ENCODE results near the gene ZBTB7A.

The ZBTB7A gene

GRCh38 chr19:4108767-4109625, 42.3 kb upstream of the ZBTB7A start:
- Histone ChIP-seq H3K9me3 (ENCODE audit: control insufficient read depth, insufficient read depth, low read depth, low read length) (no peaks in the 10 kb centered on the region), H3K27ac (ENCODE audit: extremely low read depth, low read depth, low read length) (no peak overlapping the region), H3K4me3 (ENCODE audit: low read depth, low read length) (no peak overlapping the region), H3K36me3 (ENCODE audit: control insufficient read depth in 2 of 2, insufficient read depth in 1 of 2, low read length in 2 of 2) (peaks cover 23 to 89% of the 10 kb centered on the region in 2 experiments; a peak in 2 of 3 replicates), H3K4me1 (ENCODE audit: control insufficient read depth, insufficient read depth, low read length) (no peaks in the 10 kb centered on the region)
- TF ChIP-seq ZNF202 (tag by site-specific recombination; IDR thresholded peaks at IDR 0.05; ENCODE audit: borderline replicate concordance) = no peak
- no peak for TF ChIP-seq ZNF169 (tag by site-specific recombination; IDR thresholded peaks at IDR 0.05)
- no peak for TF ChIP-seq KLF8 (tag by site-specific recombination; IDR thresholded peaks at IDR 0.05)
- TF ChIP-seq ZFP3 (tag by site-specific recombination; IDR thresholded peaks at IDR 0.05; ENCODE audit: low read depth) = no peak
- no peak for TF ChIP-seq ZNF610 (tag by site-specific recombination; IDR thresholded peaks at IDR 0.05; ENCODE audit: borderline replicate concordance)
- no peak for TF ChIP-seq YY1 (tag by site-specific recombination; IDR thresholded peaks at IDR 0.05)
- TF ChIP-seq ZNF10 (tag by site-specific recombination; IDR thresholded peaks at IDR 0.05) = no peak
- no peak for TF ChIP-seq ZBTB48 (tag by site-specific recombination; IDR thresholded peaks at IDR 0.05)
- TF ChIP-seq, protein P1, sequence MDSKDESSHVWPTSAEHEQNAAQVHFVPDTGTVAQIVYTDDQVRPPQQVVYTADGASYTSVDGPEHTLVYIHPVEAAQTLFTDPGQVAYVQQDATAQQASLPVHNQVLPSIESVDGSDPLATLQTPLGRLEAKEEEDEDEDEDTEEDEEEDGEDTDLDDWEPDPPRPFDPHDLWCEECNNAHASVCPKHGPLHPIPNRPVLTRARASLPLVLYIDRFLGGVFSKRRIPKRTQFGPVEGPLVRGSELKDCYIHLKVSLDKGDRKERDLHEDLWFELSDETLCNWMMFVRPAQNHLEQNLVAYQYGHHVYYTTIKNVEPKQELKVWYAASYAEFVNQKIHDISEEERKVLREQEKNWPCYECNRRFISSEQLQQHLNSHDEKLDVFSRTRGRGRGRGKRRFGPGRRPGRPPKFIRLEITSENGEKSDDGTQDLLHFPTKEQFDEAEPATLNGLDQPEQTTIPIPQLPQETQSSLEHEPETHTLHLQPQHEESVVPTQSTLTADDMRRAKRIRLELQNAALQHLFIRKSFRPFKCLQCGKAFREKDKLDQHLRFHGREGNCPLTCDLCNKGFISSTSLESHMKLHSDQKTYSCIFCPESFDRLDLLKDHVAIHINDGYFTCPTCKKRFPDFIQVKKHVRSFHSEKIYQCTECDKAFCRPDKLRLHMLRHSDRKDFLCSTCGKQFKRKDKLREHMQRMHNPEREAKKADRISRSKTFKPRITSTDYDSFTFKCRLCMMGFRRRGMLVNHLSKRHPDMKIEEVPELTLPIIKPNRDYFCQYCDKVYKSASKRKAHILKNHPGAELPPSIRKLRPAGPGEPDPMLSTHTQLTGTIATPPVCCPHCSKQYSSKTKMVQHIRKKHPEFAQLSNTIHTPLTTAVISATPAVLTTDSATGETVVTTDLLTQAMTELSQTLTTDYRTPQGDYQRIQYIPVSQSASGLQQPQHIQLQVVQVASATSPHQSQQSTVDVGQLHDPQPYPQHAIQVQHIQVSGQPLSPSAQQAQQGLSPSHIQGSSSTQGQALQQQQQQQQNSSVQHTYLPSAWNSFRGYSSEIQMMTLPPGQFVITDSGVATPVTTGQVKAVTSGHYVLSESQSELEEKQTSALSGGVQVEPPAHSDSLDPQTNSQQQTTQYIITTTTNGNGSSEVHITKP (tag by site-specific recombination; IDR thresholded peaks at IDR 0.05) = no peak
- TF ChIP-seq ZNF449 (tag by site-specific recombination; IDR thresholded peaks at IDR 0.05) = no peak
- no peak for TF ChIP-seq ZNF792 (tag by site-specific recombination; IDR thresholded peaks at IDR 0.05)
- TF ChIP-seq BCL11B (tag by site-specific recombination; IDR thresholded peaks at IDR 0.05; ENCODE audit: low read depth) = no peak
- TF ChIP-seq FEZF1 (tag by site-specific recombination; IDR thresholded peaks at IDR 0.05) = no peak
- no peak for TF ChIP-seq ZNF302 (tag by site-specific recombination; IDR thresholded peaks at IDR 0.05; ENCODE audit: low read depth)
- no peak for TF ChIP-seq ZNF677 (tag by site-specific recombination; IDR thresholded peaks at IDR 0.05)
- no peak for TF ChIP-seq ZNF350 (tag by site-specific recombination; IDR thresholded peaks at IDR 0.05)
- no peak for TF ChIP-seq KLF7 (tag by site-specific recombination; IDR thresholded peaks at IDR 0.05; ENCODE audit: borderline replicate concordance)
- no peak for TF ChIP-seq ZNF394 (tag by site-specific recombination; IDR thresholded peaks at IDR 0.05; ENCODE audit: borderline replicate concordance)
- no peak for TF ChIP-seq ATF2 (tag by site-specific recombination; IDR thresholded peaks at IDR 0.05; ENCODE audit: low read depth)
- no peak for TF ChIP-seq ZNF184 (tag by site-specific recombination; IDR thresholded peaks at IDR 0.05)
- ChIA-PET CTCF (no interaction called here), POLR2A (no interaction called here)

Measured in HEK293 (cell line).